Mesothelial cell of epicardium (in vitro differentiated cells): ENCODE data around the gene TTLL11. TPM values are rescaled to one million over a fixed set of nuclear protein-coding genes. Genes with fewer than 3 reads are reported as not detected.

Experiments used
- DNase-seq, 2 experiments: peaks; one replicate each; pipeline ENCODE4 v3.0.0; 2021; ENCODE audit warnings: low spot score in 2 of 2; ENCODE audit not compliant: unreplicated experiment in 2 of 2
- H3K27ac Mint-ChIP-seq: 2 replicates; pipeline ENCODE4 v1.8.0; 2021; ENCODE audit warnings: mixed read lengths
- H3K27me3 Mint-ChIP-seq: 2 replicates; pipeline ENCODE4 v1.8.0; 2021; ENCODE audit warnings: low read depth, mixed read lengths
- H3K36me3 Mint-ChIP-seq: 2 replicates; pipeline ENCODE4 v1.8.0; 2021; ENCODE audit warnings: mixed read lengths
- H3K4me1 Mint-ChIP-seq: 2 replicates; pipeline ENCODE4 v1.8.0; 2021; ENCODE audit warnings: mixed read lengths
- H3K4me3 Mint-ChIP-seq: 2 replicates; pipeline ENCODE4 v1.8.0; 2021; ENCODE audit warnings: mild to moderate bottlenecking, moderate library complexity, mixed read lengths
- H3K9me3 Mint-ChIP-seq: 2 replicates; pipeline ENCODE4 v1.8.0; 2021; ENCODE audit warnings: mixed read lengths
- total RNA-seq: library from RNA; stranded (reverse); gene quantifications from 3 replicates; pipeline ENCODE4 v1.2.1, GENCODE V29; 2021
- TF ChIP-seq, protein P1 (sequence below): fragments of 200-600 bp; sonication (generic); IDR thresholded peaks from one replicate; pipeline ENCODE4 v1.5.0; 2021; ENCODE audit warnings: antibody characterized with exemption; ENCODE audit not compliant: unreplicated experiment

Gene TTLL11
- total RNA-seq, 1 donor from 2014 or later: 4.8 TPM

DNA sequence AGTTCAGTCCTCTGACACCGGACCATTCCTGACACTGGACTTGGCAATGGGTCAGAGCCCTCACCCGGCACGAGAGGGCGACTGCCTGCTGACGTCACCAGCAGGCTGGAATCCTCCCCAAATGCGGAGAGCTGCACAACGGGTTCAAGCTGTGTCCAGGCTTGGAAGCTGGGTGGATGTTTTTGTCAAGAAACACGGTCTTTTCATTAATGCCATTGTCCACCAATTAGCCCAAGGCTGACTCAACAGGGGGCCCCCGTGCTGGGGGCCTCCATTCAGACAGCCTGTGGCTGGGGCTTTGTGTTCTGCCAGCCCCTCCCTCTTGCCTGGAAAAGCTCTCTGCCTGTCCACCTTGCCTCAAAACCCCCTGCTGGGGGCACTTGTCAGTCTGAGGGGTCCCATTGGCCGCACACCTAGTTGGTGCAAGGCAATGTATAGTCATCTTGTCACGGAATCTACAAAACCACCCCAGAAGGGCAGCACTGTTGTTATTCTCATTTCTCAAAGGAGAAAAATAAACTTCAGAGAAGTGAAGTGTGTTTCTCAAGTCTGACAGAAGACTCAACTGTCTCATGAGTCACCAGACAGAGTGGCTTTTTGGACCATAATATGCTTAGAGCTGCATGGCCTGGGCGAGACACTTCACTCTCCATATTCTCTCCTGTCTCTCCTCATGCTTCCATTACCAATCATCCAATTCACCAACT lies 41.9 kb upstream of the TTLL11 start:
- Mint-ChIP-seq H3K27ac (no peak overlapping the region), H3K36me3 (no peaks in the 10 kb centered on the region), H3K27me3 (peaks cover 30% of the 10 kb centered on the region), H3K9me3 (no peaks in the 10 kb centered on the region), H3K4me1 (peaks cover 13% of the 10 kb centered on the region), H3K4me3 (no peak overlapping the region)
- DNase-seq: no peak
- TF ChIP-seq, protein P1, sequence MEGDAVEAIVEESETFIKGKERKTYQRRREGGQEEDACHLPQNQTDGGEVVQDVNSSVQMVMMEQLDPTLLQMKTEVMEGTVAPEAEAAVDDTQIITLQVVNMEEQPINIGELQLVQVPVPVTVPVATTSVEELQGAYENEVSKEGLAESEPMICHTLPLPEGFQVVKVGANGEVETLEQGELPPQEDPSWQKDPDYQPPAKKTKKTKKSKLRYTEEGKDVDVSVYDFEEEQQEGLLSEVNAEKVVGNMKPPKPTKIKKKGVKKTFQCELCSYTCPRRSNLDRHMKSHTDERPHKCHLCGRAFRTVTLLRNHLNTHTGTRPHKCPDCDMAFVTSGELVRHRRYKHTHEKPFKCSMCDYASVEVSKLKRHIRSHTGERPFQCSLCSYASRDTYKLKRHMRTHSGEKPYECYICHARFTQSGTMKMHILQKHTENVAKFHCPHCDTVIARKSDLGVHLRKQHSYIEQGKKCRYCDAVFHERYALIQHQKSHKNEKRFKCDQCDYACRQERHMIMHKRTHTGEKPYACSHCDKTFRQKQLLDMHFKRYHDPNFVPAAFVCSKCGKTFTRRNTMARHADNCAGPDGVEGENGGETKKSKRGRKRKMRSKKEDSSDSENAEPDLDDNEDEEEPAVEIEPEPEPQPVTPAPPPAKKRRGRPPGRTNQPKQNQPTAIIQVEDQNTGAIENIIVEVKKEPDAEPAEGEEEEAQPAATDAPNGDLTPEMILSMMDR: no peak

DNA sequence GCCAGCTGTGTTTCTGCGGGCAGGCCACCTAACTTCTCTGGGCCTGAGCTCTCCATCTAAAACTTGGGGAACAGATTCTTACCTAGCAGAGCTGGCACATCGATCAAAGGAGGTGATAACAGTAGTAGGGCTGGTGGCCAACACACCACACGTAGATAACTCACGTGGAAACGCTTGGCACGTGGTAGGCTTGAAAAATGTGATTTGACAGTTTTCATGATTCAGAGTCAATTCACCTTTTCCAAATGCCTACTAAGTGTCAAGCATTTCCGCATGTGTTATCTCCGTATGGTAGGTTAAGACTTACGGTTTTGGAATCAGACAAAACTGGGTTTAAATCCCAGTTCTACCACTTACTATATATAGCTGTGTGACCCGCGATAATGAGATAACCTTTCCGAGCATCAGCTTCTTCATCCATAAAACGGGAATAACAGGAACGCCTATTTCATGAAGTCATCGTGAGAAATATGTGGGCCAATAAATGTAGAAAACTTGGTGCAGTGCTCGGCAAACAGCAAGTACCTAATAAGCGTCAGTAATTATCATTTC lies 41.0 kb upstream of the TTLL11 start:
- no peaks in the 10 kb centered on the region for H3K9me3 Mint-ChIP-seq

DNA sequence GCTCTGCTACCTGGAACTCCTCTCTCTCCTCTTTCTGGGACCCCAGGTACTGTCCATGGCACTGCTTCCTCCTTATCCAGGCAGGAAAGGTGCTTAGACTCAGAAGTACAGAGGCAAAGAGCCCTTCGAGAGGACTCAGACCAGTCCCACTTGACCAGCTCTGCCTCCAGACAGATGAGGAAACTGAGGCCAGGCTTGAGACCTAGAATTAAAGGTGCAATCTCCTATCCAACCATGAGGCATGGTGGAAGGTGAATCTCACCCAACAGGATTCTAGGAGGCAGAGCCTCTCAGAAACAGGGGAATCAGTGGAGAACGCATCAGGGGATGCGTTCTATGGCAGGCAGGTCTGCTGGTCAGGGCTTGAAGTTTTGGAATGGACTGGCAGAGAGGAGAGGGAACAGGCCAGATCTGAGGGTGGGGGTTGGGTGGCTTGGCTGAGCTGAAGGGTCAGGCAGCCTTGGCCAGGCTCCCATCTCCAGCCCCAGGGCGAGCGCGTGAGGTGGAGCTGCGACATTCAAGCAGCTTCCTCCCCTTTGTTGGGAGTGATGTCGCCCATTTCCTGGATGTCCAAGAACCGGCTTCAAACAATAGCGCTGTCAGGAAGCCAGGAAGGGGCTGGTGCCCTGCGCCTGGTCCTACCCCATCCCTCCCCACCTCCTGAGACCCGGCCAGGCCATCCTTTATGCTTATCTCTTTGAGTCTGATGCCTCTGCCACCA lies 40.3 kb upstream of the TTLL11 start:
- H3K36me3 Mint-ChIP-seq: no peaks in the 10 kb centered on the region
- peaks cover 37% of the 10 kb centered on the region for H3K27me3 Mint-ChIP-seq
- no peak for DNase-seq
- peaks cover 13% of the 10 kb centered on the region for H3K4me1 Mint-ChIP-seq
- H3K27ac Mint-ChIP-seq: no peak overlapping the region
- H3K9me3 Mint-ChIP-seq: no peaks in the 10 kb centered on the region
- no peak overlapping the region for H3K4me3 Mint-ChIP-seq
- TF ChIP-seq, protein P1: no peak

More for the DNA sequence above, 41.0 kb upstream of the TTLL11 start:
- H3K27ac Mint-ChIP-seq: no peak overlapping the region
- peaks cover 13% of the 10 kb centered on the region for H3K4me1 Mint-ChIP-seq
- H3K27me3 Mint-ChIP-seq: peaks cover 34% of the 10 kb centered on the region
- TF ChIP-seq, protein P1: no peak
- DNase-seq: no peak
- no peaks in the 10 kb centered on the region for H3K36me3 Mint-ChIP-seq
- no peak overlapping the region for H3K4me3 Mint-ChIP-seq

DNA sequence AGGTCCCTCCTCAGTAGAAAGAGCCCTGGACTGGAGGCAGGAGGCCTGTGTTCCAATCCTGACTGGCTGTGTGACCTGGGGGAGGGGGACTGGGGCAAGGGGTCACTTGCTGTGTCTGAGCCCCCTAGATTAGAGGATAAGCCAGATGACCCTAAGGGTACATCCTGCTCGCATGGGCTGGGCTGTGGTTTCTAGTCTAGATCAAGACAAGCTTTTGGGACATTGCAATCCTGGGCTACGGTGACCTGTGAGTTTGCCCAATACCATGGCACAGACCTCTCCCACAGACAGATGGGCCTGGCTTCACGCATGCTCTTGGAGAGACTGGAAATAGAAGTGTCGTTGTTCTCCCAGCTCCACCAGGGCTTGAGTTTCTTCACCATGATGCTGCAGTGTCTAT lies 39.4 kb upstream of the TTLL11 start:
- peaks cover 34% of the 10 kb centered on the region for H3K27me3 Mint-ChIP-seq
- H3K4me1 Mint-ChIP-seq: peaks cover 13% of the 10 kb centered on the region
- DNase-seq: no peak
- no peak overlapping the region for H3K4me3 Mint-ChIP-seq
- H3K9me3 Mint-ChIP-seq: no peaks in the 10 kb centered on the region
- TF ChIP-seq, protein P1: no peak
- H3K36me3 Mint-ChIP-seq: no peaks in the 10 kb centered on the region
- H3K27ac Mint-ChIP-seq: no peak overlapping the region

DNA sequence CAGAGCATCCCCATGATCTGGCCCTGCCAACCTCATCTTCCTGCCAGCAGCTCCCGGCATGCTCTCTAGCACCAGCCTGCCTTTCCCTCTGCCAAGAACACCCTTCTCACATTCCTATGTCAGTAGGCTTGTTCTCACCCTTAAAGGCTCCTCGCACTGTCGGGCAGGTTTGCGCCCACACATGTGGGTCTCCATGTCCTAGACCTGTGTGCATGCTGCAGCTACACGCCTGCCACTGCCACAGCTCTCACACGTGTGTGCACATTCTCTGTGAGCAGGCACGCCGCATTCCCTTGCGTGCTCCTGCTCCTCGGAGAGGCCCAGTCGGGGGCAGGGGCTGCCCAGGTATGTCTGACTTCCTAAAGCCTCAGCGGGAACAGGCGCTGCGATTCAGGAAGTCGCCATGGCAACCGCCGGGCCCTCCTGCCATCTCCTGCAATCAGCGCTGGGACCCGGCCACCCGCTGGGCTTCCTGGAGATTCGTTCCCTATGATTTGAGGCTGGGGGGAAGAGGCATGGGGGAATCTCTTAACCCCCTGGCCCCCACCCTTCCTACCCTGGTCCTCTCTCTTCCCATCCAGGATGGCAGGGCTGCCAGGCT lies 38.4 kb upstream of the TTLL11 start:
- H3K27me3 Mint-ChIP-seq: peaks cover 39% of the 10 kb centered on the region
- H3K4me1 Mint-ChIP-seq: peaks cover 16% of the 10 kb centered on the region
- DNase-seq: peak in 1 of 2 experiments; percentile 65
- H3K36me3 Mint-ChIP-seq: no peaks in the 10 kb centered on the region
- TF ChIP-seq, protein P1: no peak
- no peak overlapping the region for H3K4me3 Mint-ChIP-seq
- no peak overlapping the region for H3K27ac Mint-ChIP-seq
- no peaks in the 10 kb centered on the region for H3K9me3 Mint-ChIP-seq
